Stimulated activated CD4-positive, alpha-beta T cell treated with anti-CD3 and anti-CD28 coated beads, Interleukin-4, amount 100 ng/mL, for 48 hours (primary cell): ENCODE measurements around the gene SPP2.

Experiments used
- DNase-seq, 2 donors: peaks; one replicate each; pipeline ENCODE4 v3.0.0-alpha.2; 2020; ENCODE audit warnings: low read depth in 2 of 2

Gene SPP2

DNA sequence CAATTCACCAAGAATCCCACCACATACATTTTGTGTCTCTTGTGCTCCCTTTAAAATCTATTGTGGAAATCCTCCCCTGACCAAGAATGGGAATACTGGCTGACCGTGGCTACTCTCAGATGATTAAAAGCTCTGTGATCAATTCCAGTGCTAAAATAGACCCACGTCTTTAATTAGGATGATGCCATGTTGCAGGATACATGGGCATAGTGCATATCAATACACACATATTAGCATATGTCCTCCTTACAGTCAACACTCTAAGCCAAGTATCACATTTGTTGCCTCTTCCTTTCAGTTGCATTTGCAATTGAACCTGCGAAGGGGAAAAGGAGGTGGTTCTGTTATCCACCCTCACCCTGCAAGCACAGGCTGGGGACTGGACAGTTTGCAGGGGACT, 41.8 kb downstream of the SPP2 start:
- DNase-seq, result no peak

- no peak for DNase-seq
Observed at GRCh38 chr2:234095301-234095700, 44.8 kb downstream of the SPP2 start.

DNA sequence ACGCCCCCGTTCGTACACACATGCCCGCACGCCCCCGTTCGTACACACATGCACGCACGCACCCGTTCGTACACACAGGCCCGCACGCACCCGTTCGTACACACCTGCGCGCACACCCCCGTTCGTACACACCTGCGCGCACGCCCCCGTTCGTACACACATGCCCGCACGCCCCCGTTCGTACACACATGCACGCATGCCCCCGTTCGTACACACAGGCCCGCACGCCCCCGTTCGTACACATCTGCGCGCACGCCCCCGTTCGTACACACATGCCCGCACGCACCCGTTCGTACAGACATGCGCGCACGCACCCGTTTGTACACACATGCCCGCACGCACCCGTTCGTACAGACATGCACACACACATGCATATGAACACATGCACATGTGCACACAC, 45.7 kb downstream of the SPP2 start:
- DNase-seq, result no peak

GRCh38 chr2:234098681-234099080, 48.2 kb downstream of the SPP2 start:
- DNase-seq, result no peak

GRCh38 chr2:234099266-234099665, 48.8 kb downstream of the SPP2 start:
- DNase-seq, result no peak

DNA sequence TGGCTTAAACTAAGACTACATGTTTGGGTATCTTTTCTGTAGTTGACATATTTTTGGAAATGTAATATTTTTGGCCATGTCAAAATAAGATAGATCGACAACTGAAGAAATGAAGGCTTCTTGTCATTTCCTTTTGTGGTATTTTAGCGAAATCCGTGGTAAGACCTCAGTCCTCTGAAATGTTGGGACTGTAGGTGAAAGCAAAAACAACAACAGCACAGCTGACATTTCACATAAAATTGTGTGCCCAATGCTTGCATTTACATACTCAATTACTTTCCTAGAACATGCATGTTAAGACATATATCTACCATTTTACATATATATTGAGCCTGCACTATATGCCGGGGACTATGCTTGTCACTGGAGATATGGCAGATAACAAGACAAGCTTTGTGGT, 50.2 kb downstream of the SPP2 start:
- no peak for DNase-seq

DNA sequence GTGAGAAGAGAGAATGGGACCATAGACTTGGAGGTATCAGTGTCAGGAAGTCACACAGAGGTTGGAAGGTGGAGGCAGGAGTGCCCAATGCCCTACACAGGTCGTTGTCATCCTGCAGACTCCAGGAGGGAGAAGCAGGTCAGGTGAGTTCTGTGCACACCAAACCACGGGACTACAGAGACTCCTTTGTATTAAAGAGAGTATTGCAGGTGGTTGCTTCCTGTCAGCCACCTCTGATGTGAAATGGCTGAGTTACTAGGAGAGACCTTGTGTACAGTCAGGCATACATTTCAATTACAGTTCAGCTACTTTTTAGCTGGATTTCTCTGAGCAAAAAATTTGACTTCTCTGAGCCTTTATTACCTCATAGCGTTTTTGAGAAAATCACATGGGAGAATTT, 51.6 kb downstream of the SPP2 start:
- DNase-seq, result no peak

GRCh38 chr2:234107861-234108260, 57.4 kb downstream of the SPP2 start:
- DNase-seq, result no peak

DNA sequence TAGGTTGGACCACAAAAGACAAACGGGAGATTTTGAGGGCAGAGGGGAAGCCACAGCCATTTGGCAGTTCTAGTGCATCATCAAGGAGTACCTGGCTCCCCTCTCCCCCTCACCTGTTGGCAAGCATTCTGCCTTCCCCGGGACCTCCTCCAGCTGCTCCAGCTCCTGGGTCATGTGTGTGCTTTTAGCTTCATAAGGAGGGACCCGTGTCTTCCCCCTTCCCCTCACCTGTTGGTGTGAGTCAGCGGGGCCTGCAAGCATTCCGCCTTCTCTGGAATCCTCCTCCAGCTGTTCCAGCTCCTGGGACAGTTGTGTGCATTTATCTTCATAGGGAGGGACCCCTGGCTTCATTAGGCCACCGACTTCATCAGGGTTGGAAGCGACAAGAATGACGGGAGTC, 58.8 kb downstream of the SPP2 start:
- no peak for DNase-seq

- DNase-seq, result no peak
Observed at GRCh38 chr2:234110219-234110618, 59.7 kb downstream of the SPP2 start.

DNA sequence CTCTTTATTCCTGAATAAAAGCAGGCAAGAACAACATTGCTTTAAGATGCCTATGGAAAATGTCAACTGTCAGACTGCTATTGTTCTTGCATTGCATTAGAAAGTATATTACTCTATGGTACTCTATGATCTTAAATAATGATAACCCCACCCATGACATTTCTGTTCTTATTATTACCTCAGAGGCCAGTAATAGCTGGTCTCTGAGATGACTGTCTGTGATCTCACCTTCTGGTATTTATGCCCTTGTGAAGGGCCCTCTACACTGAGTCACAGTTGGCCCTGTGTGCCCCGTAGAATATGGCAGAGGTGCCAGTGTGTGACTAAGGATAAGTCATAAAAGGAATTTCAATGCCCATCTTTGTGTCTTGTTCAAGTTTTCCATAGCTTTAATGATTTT, 61.0 kb downstream of the SPP2 start:
- no peak for DNase-seq

- DNase-seq, result no peak
Observed at GRCh38 chr2:234116010-234116409, 65.5 kb downstream of the SPP2 start.

DNA sequence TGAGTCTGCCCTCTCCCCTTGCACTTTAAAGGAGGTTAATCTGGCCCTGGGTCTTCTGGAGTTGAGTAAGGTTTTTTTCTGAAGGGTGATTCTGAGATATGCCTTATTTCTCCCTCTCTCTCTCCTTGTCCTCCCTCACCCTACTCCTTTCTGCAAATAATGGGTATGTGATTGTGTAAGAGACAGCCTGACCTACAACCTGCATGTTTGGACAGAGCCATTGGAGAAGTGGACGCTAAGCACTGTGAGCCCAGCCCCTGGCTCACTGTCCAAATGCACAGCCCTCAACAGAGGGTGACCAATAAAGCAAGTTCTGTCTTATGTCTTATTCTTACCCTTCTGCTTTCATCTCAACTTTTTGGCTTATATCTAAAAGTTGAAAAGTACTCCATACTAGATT, 71.5 kb downstream of the SPP2 start:
- DNase-seq, result no peak

GRCh38 chr2:234125451-234126145, 75.1 kb downstream of the SPP2 start:
- no peak for DNase-seq

GRCh38 chr2:234126146-234126470, 75.6 kb downstream of the SPP2 start:
- DNase-seq, result no peak
